22Rv1 (cell line): ENCODE results near the gene AMPH.
A peak's percentile ranks its signal among the peaks of the same experiment; 100 is the strongest.
"Not testable (repeated sequence)": the region's sequence is repeated elsewhere in the genome, so short reads cannot be mapped to it uniquely, and the experiment has no call there.

Source experiments
- H3K27ac ChIP-seq: fragments of 450-650 bp; 2 replicates; pipeline ENCODE4 v1.5.1; 2017
- ZFX ChIP-seq: fragments of 450-650 bp; IDR thresholded peaks from 2 replicates; pipeline ENCODE4 v1.6.1; 2017; ENCODE audit warnings: antibody characterized with exemption, borderline replicate concordance
- TF ChIP-seq, protein P1 (sequence below): fragments of 450-650 bp; IDR thresholded peaks from 2 replicates; pipeline ENCODE4 v1.5.1; 2017; ENCODE audit warnings: mild to moderate bottlenecking

The AMPH gene

DNA sequence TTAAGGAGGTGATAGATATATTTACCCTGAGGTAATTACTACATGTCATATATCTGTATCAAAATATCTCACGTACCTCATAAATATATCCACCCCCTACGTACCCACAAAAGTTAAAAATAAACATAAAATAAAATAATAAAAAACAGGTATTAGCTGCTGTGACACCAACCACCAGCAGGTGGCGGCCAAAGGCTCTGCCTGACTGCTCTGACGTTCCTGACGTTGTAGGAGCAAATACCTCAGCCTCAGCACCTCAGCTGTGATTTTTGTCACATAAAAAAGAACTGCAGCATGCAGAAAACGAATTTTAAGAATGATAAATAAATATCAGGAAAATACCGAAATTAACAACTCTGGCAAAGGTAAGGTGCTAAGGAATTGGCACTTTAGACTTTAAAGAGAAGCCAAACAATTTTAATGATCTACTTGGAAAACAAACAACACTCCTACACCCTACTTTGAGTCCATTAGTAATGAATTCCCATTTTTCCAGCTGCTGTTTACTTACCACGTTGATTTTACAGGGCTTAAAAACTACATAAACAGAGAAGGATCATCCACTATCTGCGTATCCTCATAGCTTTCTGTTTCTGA is 232.3 kb downstream of the AMPH start:
- no peak for TF ChIP-seq ZFX
- TF ChIP-seq, protein P1, sequence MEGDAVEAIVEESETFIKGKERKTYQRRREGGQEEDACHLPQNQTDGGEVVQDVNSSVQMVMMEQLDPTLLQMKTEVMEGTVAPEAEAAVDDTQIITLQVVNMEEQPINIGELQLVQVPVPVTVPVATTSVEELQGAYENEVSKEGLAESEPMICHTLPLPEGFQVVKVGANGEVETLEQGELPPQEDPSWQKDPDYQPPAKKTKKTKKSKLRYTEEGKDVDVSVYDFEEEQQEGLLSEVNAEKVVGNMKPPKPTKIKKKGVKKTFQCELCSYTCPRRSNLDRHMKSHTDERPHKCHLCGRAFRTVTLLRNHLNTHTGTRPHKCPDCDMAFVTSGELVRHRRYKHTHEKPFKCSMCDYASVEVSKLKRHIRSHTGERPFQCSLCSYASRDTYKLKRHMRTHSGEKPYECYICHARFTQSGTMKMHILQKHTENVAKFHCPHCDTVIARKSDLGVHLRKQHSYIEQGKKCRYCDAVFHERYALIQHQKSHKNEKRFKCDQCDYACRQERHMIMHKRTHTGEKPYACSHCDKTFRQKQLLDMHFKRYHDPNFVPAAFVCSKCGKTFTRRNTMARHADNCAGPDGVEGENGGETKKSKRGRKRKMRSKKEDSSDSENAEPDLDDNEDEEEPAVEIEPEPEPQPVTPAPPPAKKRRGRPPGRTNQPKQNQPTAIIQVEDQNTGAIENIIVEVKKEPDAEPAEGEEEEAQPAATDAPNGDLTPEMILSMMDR: peak; percentile 99
- no peak overlapping the region for H3K27ac ChIP-seq

DNA sequence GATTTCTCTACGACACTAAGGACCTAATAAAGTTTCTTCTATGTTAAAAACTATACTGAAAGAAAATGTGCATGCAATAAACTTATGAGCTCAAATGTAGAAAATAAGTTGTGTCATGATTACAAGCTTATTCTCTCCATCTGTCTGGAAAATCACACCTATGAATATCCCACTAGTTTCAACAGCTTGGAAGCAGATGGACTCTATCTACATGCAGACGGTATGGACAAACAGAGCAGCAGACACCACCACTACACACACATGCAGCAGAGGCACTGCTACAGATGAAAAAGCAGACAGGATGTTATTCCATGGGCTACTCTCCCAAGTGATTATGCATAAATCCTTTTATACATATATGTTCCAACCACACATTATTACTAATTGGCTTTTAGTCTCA is 234.3 kb downstream of the AMPH start:
- H3K27ac ChIP-seq: no peak overlapping the region
- no peak for TF ChIP-seq ZFX
- TF ChIP-seq, protein P1: no peak

DNA sequence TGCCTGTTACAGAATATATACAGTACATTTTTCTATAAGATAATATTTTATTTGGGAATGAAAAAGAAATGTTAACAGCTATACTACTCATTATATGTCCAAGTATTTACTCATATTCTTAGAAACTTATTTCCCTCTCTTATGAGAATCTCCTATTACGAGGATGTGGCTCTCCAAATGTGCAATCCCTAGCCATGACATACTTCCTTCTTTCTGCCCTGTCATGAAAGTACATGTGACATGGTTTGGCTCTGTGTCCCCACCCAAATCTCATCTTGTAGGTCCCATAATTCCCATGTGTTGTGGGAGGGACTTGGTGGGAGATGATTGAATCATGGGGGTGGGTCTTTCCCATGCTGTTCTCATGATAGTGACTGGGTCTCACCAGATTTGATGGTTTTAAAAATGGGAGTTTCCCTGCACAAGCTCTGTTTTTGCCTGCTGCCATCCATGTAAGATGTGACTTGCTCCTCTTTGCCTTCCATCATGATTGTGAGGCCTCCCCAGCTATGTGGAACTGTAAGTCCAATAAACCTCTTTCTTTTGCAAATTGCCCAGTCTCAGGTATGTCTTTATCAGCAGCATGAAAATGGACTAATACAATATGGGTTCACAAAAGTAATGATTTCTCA is 235.1 kb downstream of the AMPH start:
- H3K27ac ChIP-seq: not testable (repeated sequence)

- no peak overlapping the region for H3K27ac ChIP-seq
- TF ChIP-seq, protein P1: no peak
- no peak for TF ChIP-seq ZFX
These were observed 236.5 kb downstream of the AMPH start for GRCh38 chr7:38394660-38395059.

- no peak overlapping the region for H3K27ac ChIP-seq
- TF ChIP-seq, protein P1: no peak
- TF ChIP-seq ZFX: no peak
These were observed 237.3 kb downstream of the AMPH start for GRCh38 chr7:38393874-38394273.

DNA sequence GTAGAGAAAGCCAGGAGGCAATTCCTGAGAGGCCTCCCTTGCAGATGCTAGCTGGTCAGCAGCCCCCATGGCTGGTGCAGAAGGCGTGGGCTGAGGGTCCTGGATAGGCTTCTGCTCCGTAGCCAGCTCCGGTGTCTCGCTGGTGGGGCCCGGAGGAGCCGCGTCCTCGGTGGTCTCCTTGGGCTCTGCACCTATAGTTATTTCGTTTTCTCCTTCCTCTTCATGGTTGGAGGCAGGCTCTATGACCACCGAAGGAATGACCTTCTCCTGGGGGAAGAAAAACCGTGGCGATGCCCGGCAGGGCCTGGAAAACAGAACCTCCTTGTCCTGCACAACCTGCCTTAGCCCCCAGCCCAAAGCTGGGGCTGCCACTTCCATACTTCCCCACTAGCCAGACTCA is 239.4 kb downstream of the AMPH start:
- TF ChIP-seq ZFX: no peak
- TF ChIP-seq, protein P1: no peak
- H3K27ac ChIP-seq: no peak overlapping the region

- TF ChIP-seq, protein P1: no peak
- TF ChIP-seq ZFX: no peak
- no peak overlapping the region for H3K27ac ChIP-seq
These were observed 245.5 kb downstream of the AMPH start for GRCh38 chr7:38385682-38386081.

DNA sequence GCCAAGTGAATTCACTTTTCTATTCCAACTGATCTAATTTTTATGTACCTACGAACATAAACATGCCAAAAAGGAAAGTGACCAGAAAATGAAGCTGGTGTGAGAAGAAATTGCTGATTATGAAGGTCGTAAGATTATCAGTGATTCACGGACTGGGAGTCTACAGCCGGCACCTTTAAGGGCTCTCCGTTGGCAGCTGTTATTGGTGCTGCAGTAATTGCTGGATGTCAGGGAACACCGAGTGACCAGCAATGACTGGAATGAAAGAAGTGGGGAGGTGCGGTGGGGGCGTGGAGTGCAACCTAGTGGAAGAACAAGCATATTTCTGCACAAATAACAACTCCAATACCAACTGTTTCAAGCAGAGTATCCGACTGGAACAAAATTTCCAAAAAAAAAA is 247.9 kb downstream of the AMPH start:
- no peak overlapping the region for H3K27ac ChIP-seq
- TF ChIP-seq, protein P1: no peak
- TF ChIP-seq ZFX: no peak
